Mammary epithelial cell (primary cell): ENCODE results near the gene TMED5.

ENCODE experiments used
- CTCF ChIP-seq, 2 donors: IDR thresholded peaks in 1 of 2; conservative IDR thresholded peaks in 1 of 2; 2 replicates each; pipeline ENCODE4 v1.5.1; 2011 to 2012; ENCODE audit warnings: inconsistent platforms in 2 of 2, low read length in 2 of 2, mild to moderate bottlenecking in 2 of 2, control low read depth in 1 of 2, low read depth in 1 of 2; ENCODE audit not compliant: insufficient read depth in 1 of 2; ENCODE audit errors: extremely low read depth in 1 of 2
- EZH2 ChIP-seq: IDR thresholded peaks from 2 replicates; pipeline ENCODE4 v1.6.1; 2012; ENCODE audit warnings: low read length, inconsistent platforms, borderline replicate concordance

GRCh38 chr1:93143136-93143535 lies 37.1 kb downstream of the TMED5 start:
- TF ChIP-seq CTCF (conservative IDR thresholded peaks at IDR 0.05 in 1 of 2, IDR thresholded peaks at IDR 0.05 in 1 of 2; ENCODE audit: extremely low read depth in 1 of 2, insufficient read depth in 1 of 2, low read depth in 1 of 2, low read length in 2 of 2) (no peak), EZH2 (no peak)
